Measurements from ENCODE around the gene KLHDC1. TPM values are rescaled to one million over a fixed set of nuclear protein-coding genes. Genes with fewer than 3 reads are reported as not detected.
"Not testable (repeated sequence)": the region's sequence is repeated elsewhere in the genome, so short reads cannot be mapped to it uniquely, and the experiment has no call there.

The KLHDC1 gene
- polyA plus RNA-seq, 3 donors = 0.92 to 1.6 (median 1.5) TPM

DNA sequence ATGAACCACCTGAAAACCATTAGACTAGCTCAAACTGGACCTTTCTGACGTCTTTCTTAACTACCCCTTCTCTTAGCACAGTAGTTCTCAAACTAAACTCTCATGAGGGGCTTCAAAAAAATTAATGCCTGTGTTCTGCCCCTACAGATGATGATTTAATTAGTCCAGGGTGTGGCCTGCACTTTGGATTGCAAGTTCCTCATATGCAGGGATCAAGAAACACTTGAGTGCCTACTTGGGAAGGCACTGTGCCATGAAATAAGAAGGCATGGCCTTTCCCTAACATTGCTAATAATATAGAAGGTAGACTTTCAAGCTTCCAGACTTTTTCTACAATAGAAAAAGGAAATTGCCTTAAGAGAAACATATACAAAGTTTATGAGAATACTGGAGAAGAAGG is 52.3 kb downstream of the KLHDC1 start:
- H3K9me3 Mint-ChIP-seq = no peaks in the 10 kb centered on the region
- no peaks in the 10 kb centered on the region for H3K4me1 Mint-ChIP-seq

GRCh38 chr14:49746476-49746875 is 53.6 kb downstream of the KLHDC1 start:
- H2AFZ ChIP-seq (ENCODE audit: insufficient read depth, low read depth, low read length, poor library complexity, severe bottlenecking); H3K4me3 Mint-ChIP-seq; H3K4me3 ChIP-seq (replicated peaks in 1 of 3; ENCODE audit: low read depth in 2 of 3, low read length in 3 of 3); H3K9me3 Mint-ChIP-seq; H3K4me1 Mint-ChIP-seq; DNase-seq; H4K20me1 ChIP-seq (ENCODE audit: insufficient read depth, low read length); H3K9ac ChIP-seq (ENCODE audit: insufficient read depth, low read length, poor library complexity, severe bottlenecking); H3K27me3 ChIP-seq (ENCODE audit: control insufficient read depth in 2 of 2, insufficient read depth in 2 of 2, low read length in 2 of 2); H3K36me3 ChIP-seq (replicated peaks in 1 of 2; ENCODE audit: control insufficient read depth in 1 of 2, insufficient read depth in 2 of 2, low read length in 2 of 2); H3K9me3 ChIP-seq (replicated peaks in 1 of 2; ENCODE audit: control insufficient read depth in 1 of 2, insufficient read depth in 1 of 2, low read length in 2 of 2); H3K27me3 Mint-ChIP-seq (ENCODE audit: low read depth in 3 of 3); H3K79me2 ChIP-seq (ENCODE audit: insufficient read depth, low read length); H3K4me2 ChIP-seq (replicated peaks; ENCODE audit: extremely low read depth, low read length, poor library complexity, severe bottlenecking); H3K4me1 ChIP-seq (ENCODE audit: control insufficient read depth in 1 of 2, insufficient read depth in 2 of 2, low read length in 2 of 2); intact Hi-C loops (cut with micrococcal nuclease); H3K27ac ChIP-seq (ENCODE audit: low read depth in 1 of 2, low read length in 2 of 2): not testable (repeated sequence)
- Mint-ChIP-seq H3K27ac (peak overlapping the region in 1 of 7 donors; percentile 32), H3K36me3 (peaks cover 18 to 22% of the 10 kb centered on the region in 2 donors)

More for the DNA sequence above, 52.3 kb downstream of the KLHDC1 start:
- Histone ChIP-seq H3K4me3 (replicated peaks in 1 of 3; ENCODE audit: low read depth in 2 of 3, low read length in 3 of 3) (no peak overlapping the region), H3K27ac (ENCODE audit: low read depth in 1 of 2, low read length in 2 of 2) (no peak overlapping the region), H4K20me1 (ENCODE audit: insufficient read depth, low read length) (no peaks in the 10 kb centered on the region), H3K27me3 (ENCODE audit: control insufficient read depth in 2 of 2, insufficient read depth in 2 of 2, low read length in 2 of 2) (no peaks in the 10 kb centered on the region), H3K79me2 (ENCODE audit: insufficient read depth, low read length) (no peaks in the 10 kb centered on the region), H3K9me3 (replicated peaks in 1 of 2; ENCODE audit: control insufficient read depth in 1 of 2, insufficient read depth in 1 of 2, low read length in 2 of 2) (no peaks in the 10 kb centered on the region), H3K4me1 (ENCODE audit: control insufficient read depth in 1 of 2, insufficient read depth in 2 of 2, low read length in 2 of 2) (no peaks in the 10 kb centered on the region), H2AFZ (ENCODE audit: insufficient read depth, low read depth, low read length, poor library complexity, severe bottlenecking) (no peak overlapping the region), H3K36me3 (replicated peaks in 1 of 2; ENCODE audit: control insufficient read depth in 1 of 2, insufficient read depth in 2 of 2, low read length in 2 of 2) (peaks cover 0 to 4% of the 10 kb centered on the region in 2 donors), H3K4me2 (replicated peaks; ENCODE audit: extremely low read depth, low read length, poor library complexity, severe bottlenecking) (no peak overlapping the region), H3K9ac (ENCODE audit: insufficient read depth, low read length, poor library complexity, severe bottlenecking) (no peak overlapping the region)
- Mint-ChIP-seq H3K36me3 (peaks cover 22 to 23% of the 10 kb centered on the region in 2 donors), H3K27me3 (ENCODE audit: low read depth in 3 of 3) (peaks cover 0 to under 1% (median 0%) of the 10 kb centered on the region in 3 donors), H3K27ac (no peak overlapping the region), H3K4me3 (no peak overlapping the region)
- TF ChIP-seq, protein P1, sequence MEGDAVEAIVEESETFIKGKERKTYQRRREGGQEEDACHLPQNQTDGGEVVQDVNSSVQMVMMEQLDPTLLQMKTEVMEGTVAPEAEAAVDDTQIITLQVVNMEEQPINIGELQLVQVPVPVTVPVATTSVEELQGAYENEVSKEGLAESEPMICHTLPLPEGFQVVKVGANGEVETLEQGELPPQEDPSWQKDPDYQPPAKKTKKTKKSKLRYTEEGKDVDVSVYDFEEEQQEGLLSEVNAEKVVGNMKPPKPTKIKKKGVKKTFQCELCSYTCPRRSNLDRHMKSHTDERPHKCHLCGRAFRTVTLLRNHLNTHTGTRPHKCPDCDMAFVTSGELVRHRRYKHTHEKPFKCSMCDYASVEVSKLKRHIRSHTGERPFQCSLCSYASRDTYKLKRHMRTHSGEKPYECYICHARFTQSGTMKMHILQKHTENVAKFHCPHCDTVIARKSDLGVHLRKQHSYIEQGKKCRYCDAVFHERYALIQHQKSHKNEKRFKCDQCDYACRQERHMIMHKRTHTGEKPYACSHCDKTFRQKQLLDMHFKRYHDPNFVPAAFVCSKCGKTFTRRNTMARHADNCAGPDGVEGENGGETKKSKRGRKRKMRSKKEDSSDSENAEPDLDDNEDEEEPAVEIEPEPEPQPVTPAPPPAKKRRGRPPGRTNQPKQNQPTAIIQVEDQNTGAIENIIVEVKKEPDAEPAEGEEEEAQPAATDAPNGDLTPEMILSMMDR (IDR thresholded peaks at IDR 0.05) = no peak
- no peak for DNase-seq
- intact Hi-C loops (cut with micrococcal nuclease) = no loop called here
- no CpG with 5 or more reads among the region's 1 CpG for WGBS (ENCODE audit: insufficient coverage)

Data from CD14-positive monocyte (primary cell).